HG03025 (cell line): ENCODE data around the gene PGM2L1.

Source experiments
- ATAC-seq: cut with Tn5 transposase; IDR thresholded peaks from one replicate; pipeline ENCODE4 v1.9.1; 2021; ENCODE audit warnings: mild to moderate bottlenecking, moderate library complexity; ENCODE audit not compliant: unreplicated experiment, low FRiP score

Gene PGM2L1

DNA sequence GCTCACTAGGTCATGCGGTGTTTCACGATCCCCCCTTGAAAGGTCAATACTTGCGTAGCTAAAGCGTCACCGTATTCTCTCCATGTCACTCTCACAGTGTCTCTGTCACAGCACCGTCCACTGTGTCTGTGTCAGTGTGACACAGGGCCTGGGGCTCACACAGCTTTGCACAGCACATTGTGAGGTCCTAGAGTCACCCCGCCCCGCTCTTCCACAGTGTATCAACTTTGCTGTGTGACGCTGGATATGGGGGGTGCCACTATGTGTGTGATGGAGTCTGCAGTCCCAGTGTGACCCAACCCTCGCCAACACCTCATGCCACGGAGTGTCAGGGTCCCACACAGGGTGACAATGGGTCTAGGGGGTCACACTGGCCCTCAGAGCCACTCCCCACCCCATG, 87.4 kb downstream of the PGM2L1 start:
- no peak for ATAC-seq

DNA sequence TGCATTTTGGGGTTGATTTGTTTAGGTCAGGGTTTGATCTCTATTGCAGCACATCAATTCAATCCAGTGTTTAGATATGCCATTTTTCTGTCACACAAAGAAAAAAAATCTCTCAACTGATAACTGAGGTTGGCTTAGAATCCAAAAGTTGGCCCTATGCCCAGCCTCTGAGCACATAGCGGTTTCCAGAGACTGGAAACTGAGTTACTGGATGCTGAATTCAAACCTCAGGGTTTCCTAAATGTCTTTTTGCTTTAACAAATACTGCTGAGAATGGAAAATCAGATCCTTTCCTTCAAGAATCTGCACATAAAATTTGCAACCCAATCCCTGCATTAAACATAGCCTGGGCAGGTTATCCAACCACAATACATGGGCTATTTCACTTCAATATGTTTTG, 90.8 kb downstream of the PGM2L1 start:
- no peak for ATAC-seq

DNA sequence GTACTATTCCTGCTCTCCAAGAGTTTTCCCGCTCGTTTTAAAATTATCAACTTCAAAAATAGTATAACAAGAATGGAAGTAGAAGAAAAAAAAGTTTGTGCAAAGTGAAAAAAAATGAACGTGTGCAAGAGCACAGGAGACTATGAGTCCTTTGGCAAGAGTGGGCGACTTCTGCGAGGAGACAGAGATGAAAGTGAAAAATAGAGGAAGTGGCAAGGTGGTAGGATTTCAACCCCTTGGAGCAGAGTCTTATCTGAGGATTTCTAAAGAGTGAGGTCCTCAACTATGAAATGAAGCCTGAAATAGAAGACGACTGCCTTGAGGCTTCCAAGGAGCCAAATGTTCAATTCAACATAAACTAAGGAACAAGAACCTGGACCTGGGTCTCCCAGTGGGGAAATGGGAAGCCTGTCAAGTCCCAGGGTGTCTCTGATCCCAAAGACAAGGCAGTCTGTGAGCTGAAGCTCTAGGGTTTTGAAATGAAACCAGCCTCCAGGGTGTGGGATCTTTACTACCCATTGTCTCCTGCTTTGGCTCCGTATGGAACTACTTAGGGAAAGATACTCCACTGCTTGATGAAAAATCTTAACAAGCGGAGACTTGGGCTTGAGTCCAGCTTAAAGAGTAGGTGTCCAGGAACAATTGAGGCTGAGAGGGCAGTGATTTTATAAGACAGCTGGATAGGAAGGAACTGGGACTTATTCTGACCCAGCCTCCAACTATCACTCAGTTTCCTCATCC, 91.6 kb downstream of the PGM2L1 start:
- no peak for ATAC-seq

DNA sequence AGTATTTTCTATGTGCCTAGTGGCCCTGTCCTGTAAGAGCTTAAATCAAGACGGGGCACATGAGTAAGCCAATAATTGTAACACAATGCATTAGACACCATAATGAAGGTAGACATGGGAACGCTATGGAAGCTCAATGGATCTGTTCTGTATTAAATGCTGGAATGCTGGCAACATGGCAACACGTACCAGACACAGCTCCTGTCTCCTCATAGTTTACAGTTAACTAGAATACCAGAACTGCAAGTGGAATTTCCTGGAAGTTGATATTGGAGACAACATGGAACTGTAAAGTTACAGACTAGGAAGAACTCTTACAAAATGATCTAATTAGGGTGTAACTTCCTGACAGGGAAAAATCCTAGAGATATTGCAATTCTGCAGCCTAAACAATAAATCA, 99.2 kb downstream of the PGM2L1 start:
- ATAC-seq, result no peak

DNA sequence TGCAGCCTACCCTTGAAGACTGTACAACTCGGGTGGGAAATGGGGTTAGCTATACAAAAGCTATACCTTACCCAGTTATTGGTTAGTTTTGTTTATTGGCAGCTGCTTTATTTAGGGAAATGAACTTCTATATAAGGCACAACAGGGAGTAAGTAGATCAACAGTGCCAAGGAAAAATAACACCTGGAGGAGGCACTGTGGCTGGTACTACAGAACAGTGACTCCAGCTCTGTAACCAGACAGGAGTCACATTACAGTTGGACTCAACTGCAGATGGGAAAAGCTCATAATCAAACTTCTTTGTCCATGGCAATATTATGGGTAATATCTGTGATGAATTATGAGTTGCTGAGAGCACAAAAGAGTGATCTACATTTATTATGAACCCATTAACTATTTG, 100.7 kb downstream of the PGM2L1 start:
- no peak for ATAC-seq

DNA sequence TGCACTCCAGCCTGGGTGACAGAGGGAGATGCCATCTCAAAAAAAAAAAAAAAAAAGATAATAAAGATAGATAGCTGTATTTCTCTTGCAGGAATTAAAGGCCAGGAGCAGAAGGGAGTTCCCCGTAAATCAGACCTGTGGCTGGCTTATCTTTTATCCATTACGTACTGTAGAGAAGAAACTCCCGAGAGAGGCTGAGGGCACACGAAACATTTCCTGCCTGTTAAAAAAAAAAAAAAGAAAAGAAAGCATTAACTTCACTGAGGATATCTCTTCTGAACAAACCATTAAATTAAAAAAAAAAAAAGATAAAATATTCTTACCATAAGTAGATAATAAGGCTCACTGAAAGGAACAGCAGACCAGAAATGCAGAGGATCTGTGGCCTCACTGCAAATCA, 109.3 kb downstream of the PGM2L1 start:
- no peak for ATAC-seq

DNA sequence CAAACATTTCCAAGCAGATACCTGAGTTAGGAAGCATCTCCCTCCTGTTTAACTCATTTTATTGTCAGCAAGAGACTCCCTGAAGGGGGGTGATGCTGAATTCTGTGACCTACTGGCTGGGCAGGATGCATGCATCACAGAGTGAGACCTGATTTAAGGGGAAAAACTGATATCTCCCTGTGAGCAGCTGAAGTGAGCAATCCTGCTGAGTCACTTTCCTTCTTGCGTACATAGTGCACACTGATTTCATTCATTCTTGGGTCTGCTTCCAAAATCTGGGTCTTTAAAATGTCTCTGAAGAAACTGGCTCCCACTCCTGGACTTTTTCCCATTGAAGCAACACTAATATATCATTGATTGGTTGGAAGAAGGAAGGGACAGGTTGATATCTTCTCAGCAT, 110.1 kb downstream of the PGM2L1 start:
- no peak for ATAC-seq

DNA sequence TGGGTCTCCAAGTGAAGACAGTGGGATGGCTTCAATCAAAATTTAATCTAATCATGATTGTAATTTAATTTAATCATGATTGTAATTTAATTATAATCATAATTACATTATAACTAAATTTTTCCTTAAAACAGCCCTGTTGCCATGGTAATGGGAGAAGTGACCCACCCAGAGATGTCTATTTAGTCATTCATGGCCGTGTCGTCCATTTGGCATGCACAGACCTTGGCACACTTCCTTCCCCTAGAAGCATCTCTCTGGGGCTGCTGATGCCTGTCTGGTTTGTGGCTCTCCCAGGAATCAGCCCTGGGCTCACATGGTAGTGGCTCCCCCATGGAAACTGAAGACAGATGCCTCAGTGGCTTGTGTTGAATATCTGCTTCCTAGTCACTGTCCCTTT, 113.8 kb downstream of the PGM2L1 start:
- ATAC-seq, result no peak

DNA sequence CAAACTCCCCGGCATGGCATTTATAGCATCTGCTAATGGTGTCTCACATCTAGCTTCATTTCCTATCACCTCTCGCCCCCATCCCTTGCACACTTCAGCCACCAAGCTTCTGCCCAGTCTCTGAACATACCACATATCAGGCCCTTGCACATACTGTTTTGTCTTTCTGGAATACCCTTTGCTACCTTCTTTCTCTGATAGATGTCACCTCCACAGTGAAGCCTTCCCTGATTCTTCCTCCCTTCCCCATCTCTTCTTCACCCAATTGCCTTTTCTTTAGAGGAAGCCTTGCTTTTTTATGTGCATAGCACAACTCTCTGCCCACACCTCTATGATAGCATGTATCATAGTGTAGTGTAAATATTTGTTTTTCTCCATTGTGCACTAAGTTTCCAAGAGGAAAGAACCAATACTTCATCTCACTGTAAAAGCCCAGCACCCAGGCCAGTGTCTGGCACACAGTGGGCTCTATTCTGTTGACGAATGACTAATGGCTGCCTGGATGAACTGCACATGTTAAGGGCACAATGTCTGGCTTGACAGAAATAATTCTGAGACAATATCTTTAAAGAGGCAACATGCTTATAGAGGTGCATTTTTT, 114.6 kb downstream of the PGM2L1 start:
- no peak for ATAC-seq

DNA sequence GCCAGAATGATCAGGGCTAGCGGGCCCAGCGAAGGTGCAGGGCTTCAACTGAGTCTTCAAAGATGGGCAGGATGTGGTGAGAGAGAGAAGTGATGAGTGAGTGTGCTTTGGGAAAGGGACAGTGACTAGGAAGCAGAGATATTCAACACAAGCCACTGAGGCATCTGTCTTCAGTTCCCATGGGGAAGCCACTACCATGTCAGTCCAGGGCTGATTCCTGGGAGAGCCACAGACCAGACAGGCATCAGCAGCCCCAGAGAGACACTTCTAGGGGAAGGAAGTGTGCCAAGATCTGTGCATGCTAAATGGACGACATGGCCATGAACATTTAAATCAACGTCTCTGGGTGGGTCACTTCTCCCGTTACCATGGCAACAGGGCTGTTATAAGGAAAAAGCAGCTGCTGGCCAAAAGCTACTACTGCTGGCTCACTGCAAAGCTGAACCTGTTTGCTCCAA, 115.3 kb downstream of the PGM2L1 start:
- ATAC-seq, result no peak

DNA sequence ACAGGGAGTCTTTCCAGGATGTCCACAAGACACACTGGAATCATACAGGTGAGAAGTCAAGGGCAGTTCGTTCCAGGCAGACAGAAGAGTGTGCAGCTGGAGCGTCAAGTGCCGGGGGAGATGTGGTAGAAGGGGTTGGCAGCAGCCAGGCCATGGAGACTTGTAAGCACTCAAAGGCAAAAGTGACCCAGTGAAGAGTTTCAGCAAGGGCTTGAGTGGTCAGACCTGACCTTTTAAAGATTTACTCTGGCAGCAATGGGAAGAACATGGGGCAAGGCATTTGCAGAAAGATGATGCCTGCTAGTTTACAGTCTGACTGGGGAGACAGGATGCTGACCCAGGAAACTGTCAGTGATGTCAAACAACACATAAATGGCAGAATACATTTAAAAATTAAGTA, 115.8 kb downstream of the PGM2L1 start:
- ATAC-seq, result no peak

DNA sequence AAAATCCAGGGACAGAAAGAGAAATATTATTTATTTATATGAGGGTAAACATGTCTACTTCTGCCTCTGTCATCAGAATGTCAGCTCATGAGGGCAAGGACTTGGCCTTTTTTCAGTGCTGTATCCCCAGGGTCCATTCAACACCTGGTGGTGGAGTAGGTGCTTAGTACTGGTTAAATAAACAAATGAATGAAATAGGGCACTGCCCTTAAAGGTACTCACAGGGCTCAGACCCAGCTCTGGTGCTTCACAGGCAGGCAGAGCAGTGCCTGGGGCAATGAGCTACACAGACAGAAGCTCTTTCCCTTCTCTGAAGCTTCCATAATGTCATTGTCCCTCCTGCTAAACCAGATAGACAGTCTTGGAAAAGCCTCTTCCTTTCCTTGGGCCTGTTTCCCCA, 117.7 kb downstream of the PGM2L1 start:
- ATAC-seq, result no peak
